ENCODE measurements around the gene PRCD. TPM values are rescaled to one million over a fixed set of nuclear protein-coding genes. Genes with fewer than 3 reads are reported as not detected.

Gene PRCD, protein sequence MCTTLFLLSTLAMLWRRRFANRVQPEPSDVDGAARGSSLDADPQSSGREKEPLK
- total RNA-seq (2022; extraction: Qiagen RNA extraction) = 0.08 TPM in 1 of 5 replicates, not detected in the others

DNA sequence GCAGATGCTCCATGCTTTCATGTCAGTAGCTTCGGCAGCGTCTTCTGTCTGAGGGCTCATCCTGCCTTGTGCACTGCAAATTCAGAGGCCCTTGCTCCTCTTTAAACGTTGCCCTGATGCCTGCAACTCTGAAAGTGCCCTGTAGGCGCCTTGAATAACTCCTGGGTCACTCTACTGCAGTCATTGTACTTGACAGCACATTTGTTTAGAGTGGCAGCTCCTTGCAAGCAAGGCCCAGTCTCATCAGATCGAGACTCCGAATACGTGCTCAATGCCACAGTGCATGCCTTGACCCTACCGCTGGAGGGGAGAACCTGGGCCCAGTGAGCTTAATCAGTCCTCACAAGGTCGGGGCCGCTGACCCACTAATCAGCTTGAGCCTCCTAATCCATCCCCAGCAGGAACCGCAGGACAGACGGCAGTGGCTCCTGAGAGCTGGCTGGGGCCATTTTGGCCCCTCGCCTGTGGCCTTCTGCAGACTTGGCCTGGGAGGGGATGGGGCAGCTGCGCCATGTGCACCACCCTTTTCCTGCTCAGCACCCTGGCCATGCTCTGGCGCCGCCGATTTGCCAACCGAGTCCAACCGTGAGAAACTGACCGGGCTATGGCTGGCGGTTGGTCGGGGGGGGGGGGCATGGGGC is at the start of gene PRCD:
PRCD (plus strand) TSS at position 414 of the 641 bp plus-strand sequence; CDS start at position 512, 98 bp downstream.

DNA sequence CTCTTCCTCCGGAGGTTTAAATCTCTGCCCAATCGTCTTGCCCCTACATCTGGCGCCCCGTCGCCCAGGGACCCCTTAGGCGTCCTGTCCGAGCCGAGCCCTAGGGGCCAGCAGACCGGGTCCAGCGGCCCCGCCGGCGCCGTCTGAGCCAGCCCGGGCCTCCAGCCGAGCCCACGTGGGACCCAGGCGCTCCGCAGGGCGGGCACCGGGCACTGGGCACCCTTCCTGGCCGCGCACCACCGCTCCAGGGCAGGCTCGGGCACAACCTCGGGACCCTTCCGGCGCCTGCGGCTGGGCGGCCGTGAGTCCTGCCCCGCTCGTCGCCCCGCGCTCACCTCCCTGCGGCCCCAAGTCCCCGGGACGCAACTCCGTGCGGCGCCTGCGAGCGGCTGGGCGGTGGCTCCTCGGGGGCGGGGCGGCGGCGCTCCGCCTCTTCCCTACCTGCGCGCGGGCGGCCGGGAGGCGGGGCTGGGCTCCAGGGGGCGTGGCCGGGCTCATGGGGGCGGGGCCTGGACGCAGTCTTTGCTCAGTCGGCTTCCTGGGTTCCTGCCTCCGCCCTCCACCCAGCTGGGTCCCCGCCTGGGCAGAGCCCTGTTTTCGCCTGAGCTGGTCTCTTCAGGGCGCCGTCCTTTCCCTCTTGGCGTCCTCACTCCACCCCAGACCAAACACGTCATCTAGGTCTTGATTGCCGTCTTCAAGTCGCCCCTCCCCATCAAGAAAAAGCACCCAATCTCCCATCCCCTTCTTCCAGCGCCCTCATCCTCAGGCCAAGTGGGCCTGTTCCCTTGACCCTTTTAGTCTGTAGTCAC is 38.6 kb upstream of the PRCD start, which contains the start of gene RHBDF2:
RHBDF2 (minus strand) TSS at position 406 of the 809 bp plus-strand sequence. CDS start 19,899 bp downstream, outside the sequence.

DNA sequence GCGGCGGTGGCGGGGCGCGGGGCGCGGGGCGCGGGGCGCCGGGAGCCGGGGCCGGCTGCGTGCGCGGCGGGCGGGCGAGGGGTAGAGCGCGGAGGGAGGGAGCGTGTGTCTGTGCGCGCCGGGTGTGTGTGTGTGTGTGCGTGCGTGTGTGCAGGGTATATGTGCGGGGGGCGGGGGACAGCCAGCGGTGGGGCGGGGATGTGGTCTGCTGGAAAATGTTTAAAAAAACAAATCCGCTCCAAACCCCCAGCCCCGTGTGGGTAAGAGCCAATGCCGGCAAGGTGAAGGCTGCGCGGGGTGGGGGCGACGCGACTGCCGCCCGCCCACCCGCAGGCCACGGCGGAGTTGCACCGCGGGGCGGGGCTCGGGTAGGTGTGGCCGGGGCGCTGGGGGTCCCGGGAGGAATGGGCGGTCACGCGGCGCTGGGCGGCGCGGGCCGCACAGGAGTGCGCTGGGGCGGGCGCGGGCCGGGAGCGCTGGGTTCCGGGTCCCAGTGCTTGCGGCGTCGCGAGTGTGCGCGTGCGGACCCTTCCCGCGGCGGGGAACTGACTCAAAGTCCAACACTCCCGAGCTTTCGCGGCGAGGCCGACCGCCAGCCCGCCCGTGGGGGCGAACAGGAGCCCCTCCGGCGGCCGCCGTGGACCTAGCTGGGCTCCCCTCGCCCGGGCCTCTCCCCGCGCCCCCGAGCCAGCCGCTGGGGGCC is 2.1 kb upstream of the PRCD start, which contains the start of gene CYGB:
CYGB (minus strand) TSS at position 132 of the 703 bp plus-strand sequence. CDS start 167 bp downstream, outside the sequence.

DNA sequence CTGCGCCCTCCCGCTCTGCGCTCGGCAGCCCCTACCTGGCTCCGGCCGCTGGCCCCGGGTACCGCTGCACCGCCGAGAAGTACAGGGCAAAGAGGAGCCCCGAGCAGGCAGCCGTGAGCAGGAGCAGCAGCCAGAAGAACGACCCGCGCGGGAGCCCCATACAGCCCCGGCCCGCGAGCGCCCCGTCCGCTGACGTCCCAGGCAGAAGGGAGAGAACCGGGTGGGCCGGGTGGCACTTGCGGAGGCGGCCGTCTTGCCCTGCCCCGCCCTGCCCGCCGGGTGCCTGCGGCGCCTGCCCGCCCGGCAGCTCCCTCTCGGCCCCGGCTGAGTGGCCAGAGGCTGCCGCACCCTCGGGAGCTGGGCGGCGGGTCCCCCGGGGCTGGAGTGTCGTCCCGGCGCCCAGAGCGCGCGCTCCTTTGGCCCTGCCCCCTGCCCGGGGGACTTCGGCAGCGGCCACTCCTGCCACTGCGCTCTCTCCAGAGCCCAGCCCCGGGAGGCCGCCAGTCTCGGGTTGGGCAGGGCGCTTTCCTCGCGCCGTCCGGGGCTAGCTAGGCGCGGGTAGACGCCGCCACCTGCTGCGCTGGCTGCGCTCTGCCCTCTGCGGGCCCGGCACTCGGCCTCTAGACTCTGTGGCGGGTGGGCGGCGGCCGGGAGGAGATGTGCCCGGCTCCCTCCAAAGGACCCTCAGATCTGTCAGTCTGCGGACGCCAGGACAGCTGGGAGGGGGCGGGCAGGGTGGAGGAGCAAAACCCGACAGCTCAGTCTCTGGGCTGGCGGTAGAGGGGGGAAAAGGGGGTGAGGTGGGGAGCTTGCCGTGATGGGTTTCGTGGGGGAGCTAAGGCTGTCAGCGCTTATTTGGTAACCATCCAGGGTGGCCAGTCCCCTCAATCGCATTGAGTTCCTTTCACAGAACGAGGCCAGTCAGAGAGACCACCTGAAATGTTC is 46.1 kb downstream of the PRCD start, which contains the start of gene ST6GALNAC2:
ST6GALNAC2 (minus strand) TSS at position 212 of the 945 bp plus-strand sequence; CDS start at position 160, 52 bp downstream.

Other genes with a start within 250 kb of the PRCD start
- 0.62 to 1.2 TPM (median 1.0 TPM) in 5 replicates for gene QRICH2, start 231.8 kb upstream of the PRCD start, total RNA-seq (2022; extraction: Qiagen RNA extraction)
- 52.0 to 64.4 TPM (median 57.8 TPM) in 5 replicates for gene PRPSAP1, start 186.1 kb upstream of the PRCD start, total RNA-seq (2022; extraction: Qiagen RNA extraction)
- 32.8 to 45.8 TPM (median 40.0 TPM) in 5 replicates for gene SPHK1, start 155.4 kb upstream of the PRCD start, total RNA-seq (2022; extraction: Qiagen RNA extraction)
- gene UBE2O, start 86.9 kb upstream of the PRCD start, total RNA-seq (2022; extraction: Qiagen RNA extraction) = 27.5 to 29.7 TPM (median 28.1 TPM) in 5 replicates
- gene AANAT, start 72.4 kb upstream of the PRCD start, total RNA-seq (2022; extraction: Qiagen RNA extraction) = 0.22 to 0.49 TPM (median 0.32 TPM) in 5 replicates
- 56.4 to 64.3 TPM (median 60.7 TPM) in 5 replicates for gene RHBDF2, start 38.6 kb upstream of the PRCD start, total RNA-seq (2022; extraction: Qiagen RNA extraction)
- 0.68 to 1.6 TPM (median 0.87 TPM) in 5 replicates for gene CYGB, start 2.3 kb upstream of the PRCD start, total RNA-seq (2022; extraction: Qiagen RNA extraction)
- 0.23 to 0.58 TPM (median 0.53 TPM) in 5 replicates for gene ST6GALNAC2, start 45.8 kb downstream of the PRCD start, total RNA-seq (2022; extraction: Qiagen RNA extraction)
- 0.05 to 0.25 TPM (median 0.13 TPM) in 5 replicates for gene ST6GALNAC1, start 103.7 kb downstream of the PRCD start, total RNA-seq (2022; extraction: Qiagen RNA extraction)
- gene MXRA7, start 170.9 kb downstream of the PRCD start, total RNA-seq (2022; extraction: Qiagen RNA extraction) = 62.0 to 69.4 TPM (median 64.9 TPM) in 5 replicates
- 73.8 to 84.3 TPM (median 80.4 TPM) in 5 replicates for gene JMJD6, start 186.6 kb downstream of the PRCD start, total RNA-seq (2022; extraction: Qiagen RNA extraction)
- gene METTL23, start 186.8 kb downstream of the PRCD start, total RNA-seq (2022; extraction: Qiagen RNA extraction) = 56.4 to 65.2 TPM (median 60.3 TPM) in 5 replicates
- gene SRSF2, start 197.3 kb downstream of the PRCD start, total RNA-seq (2022; extraction: Qiagen RNA extraction) = 394 to 452 TPM (median 429 TPM) in 5 replicates
- gene MFSD11, start 198.1 kb downstream of the PRCD start, total RNA-seq (2022; extraction: Qiagen RNA extraction) = 20.7 to 22.1 TPM (median 21.1 TPM) in 5 replicates